ENCODE data around the gene CDC42BPA. TPM values are rescaled to one million over a fixed set of nuclear protein-coding genes. Genes with fewer than 3 reads are reported as not detected.

The CDC42BPA gene
- polyA plus RNA-seq, 3 donors = 0.20 to 0.45 (median 0.39) TPM

DNA sequence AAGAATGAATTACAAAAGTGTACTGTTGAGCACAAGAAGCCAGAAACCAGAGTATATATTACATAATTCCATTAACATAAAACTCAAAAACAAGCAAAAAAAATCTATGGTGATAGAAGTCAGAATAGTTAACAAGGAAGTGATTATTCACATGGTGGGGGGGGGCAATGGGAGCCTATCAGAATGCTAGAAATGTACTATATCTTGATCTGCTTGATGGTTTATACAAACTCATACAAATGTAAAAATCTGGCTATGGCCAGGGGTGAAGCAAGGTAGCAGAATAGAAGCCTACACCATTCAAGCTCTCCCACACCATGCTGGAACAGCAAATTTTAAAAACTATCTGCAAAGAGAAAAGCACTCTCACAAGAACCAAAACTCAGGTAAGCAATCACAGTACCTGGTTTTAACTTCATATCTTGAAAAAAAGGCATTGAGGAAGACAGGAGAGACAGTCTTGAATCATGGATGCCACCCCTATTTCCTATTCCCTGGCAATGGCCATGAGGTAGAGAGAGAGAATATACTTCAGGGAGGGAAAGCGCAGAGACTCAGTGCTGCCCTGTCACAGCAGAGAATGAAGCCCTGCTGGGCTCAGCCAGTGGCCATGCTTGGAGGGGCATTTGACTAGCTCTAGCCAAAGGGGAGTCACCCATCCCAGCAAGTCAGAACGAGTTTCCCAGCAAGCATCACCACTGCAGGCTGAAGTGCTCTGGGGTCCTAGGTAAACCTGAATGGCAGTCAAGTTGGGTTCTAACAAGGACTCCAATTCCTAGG, 73.8 kb downstream of the CDC42BPA start:
- no peaks in the 10 kb centered on the region for H3K36me3 Mint-ChIP-seq
- peaks cover 0 to 1% (median 0%) of the 10 kb centered on the region in 3 donors for H3K27me3 Mint-ChIP-seq (ENCODE audit: low read depth in 3 of 3)
- no peak for DNase-seq
- Histone ChIP-seq H3K4me1 (ENCODE audit: control insufficient read depth in 1 of 2, insufficient read depth in 2 of 2, low read length in 2 of 2) (no peaks in the 10 kb centered on the region), H3K79me2 (ENCODE audit: insufficient read depth, low read length) (no peaks in the 10 kb centered on the region), H3K27ac (ENCODE audit: low read depth in 1 of 2, low read length in 2 of 2) (no peak overlapping the region), H3K27me3 (ENCODE audit: control insufficient read depth in 2 of 2, insufficient read depth in 2 of 2, low read length in 2 of 2) (no peaks in the 10 kb centered on the region), H4K20me1 (ENCODE audit: insufficient read depth, low read length) (no peaks in the 10 kb centered on the region), H3K9me3 (replicated peaks in 1 of 2; ENCODE audit: control insufficient read depth in 1 of 2, insufficient read depth in 1 of 2, low read length in 2 of 2) (peaks cover 0 to 8% of the 10 kb centered on the region in 2 donors), H3K36me3 (replicated peaks in 1 of 2; ENCODE audit: control insufficient read depth in 1 of 2, insufficient read depth in 2 of 2, low read length in 2 of 2) (no peaks in the 10 kb centered on the region), H3K4me2 (replicated peaks; ENCODE audit: extremely low read depth, low read length, poor library complexity, severe bottlenecking) (no peak overlapping the region), H3K4me3 (replicated peaks in 1 of 3; ENCODE audit: low read depth in 2 of 3, low read length in 3 of 3) (no peak overlapping the region), H3K9ac (ENCODE audit: insufficient read depth, low read length, poor library complexity, severe bottlenecking) (no peak overlapping the region), H2AFZ (ENCODE audit: insufficient read depth, low read depth, low read length, poor library complexity, severe bottlenecking) (no peak overlapping the region)
- WGBS (ENCODE audit: insufficient coverage) = 100% methylated on average over 1 of the region's 2 CpGs
- no peaks in the 10 kb centered on the region for H3K4me1 Mint-ChIP-seq
- intact Hi-C loops (cut with micrococcal nuclease) = no loop called here
- H3K27ac Mint-ChIP-seq = no peak overlapping the region
- TF ChIP-seq, protein P1, sequence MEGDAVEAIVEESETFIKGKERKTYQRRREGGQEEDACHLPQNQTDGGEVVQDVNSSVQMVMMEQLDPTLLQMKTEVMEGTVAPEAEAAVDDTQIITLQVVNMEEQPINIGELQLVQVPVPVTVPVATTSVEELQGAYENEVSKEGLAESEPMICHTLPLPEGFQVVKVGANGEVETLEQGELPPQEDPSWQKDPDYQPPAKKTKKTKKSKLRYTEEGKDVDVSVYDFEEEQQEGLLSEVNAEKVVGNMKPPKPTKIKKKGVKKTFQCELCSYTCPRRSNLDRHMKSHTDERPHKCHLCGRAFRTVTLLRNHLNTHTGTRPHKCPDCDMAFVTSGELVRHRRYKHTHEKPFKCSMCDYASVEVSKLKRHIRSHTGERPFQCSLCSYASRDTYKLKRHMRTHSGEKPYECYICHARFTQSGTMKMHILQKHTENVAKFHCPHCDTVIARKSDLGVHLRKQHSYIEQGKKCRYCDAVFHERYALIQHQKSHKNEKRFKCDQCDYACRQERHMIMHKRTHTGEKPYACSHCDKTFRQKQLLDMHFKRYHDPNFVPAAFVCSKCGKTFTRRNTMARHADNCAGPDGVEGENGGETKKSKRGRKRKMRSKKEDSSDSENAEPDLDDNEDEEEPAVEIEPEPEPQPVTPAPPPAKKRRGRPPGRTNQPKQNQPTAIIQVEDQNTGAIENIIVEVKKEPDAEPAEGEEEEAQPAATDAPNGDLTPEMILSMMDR (IDR thresholded peaks at IDR 0.05) = no peak
- H3K4me3 Mint-ChIP-seq = no peak overlapping the region
- H3K9me3 Mint-ChIP-seq = peaks cover 2 to 13% (median 4%) of the 10 kb centered on the region in 7 donors

DNA sequence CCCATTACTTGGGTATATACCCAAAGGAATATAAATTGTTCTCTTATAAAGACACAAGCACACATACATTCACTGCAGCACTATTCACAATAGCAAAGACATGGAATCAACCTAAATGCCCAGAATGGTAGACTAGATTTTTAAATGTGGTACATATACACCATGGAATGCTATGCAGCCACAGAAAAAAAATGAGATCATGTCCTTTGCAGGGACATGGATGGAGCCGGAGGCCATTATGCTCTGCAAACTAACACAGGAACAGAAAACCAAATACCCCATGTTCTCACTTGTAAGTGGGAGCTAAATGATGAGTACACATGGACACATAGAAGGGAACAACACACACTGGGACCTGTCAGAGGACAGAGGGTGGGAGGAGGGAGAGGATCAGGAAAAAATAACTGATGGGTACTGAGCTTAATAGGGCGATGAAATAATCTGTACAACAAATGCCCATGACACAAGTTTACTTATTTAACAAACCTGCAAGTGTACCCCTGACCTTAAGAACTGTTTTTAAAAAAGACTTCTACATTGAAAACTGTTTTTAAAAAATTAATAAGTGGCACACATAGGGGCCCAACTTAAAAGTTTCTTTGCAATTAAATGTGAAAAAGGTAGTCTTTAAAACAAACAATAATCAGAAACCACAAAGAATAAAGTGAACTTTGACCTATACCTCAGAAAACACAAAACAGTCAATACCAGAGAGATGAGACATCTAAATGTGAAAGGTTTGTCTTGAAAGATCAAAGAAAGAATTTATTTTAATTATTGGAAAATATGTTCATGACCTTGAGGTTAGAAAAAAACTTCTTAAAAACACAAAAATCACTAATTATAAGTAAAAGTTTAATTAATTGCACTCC, 75.2 kb downstream of the CDC42BPA start:
- Histone ChIP-seq H3K36me3 (replicated peaks in 1 of 2; ENCODE audit: control insufficient read depth in 1 of 2, insufficient read depth in 2 of 2, low read length in 2 of 2) (no peaks in the 10 kb centered on the region), H3K4me1 (ENCODE audit: control insufficient read depth in 1 of 2, insufficient read depth in 2 of 2, low read length in 2 of 2) (no peaks in the 10 kb centered on the region), H3K4me2 (replicated peaks; ENCODE audit: extremely low read depth, low read length, poor library complexity, severe bottlenecking) (no peak overlapping the region), H3K4me3 (replicated peaks in 1 of 3; ENCODE audit: low read depth in 2 of 3, low read length in 3 of 3) (no peak overlapping the region), H3K79me2 (ENCODE audit: insufficient read depth, low read length) (no peaks in the 10 kb centered on the region), H4K20me1 (ENCODE audit: insufficient read depth, low read length) (no peaks in the 10 kb centered on the region), H3K9me3 (replicated peaks in 1 of 2; ENCODE audit: control insufficient read depth in 1 of 2, insufficient read depth in 1 of 2, low read length in 2 of 2) (peaks cover 0 to 8% of the 10 kb centered on the region in 2 donors), H3K27ac (ENCODE audit: low read depth in 1 of 2, low read length in 2 of 2) (no peak overlapping the region), H2AFZ (ENCODE audit: insufficient read depth, low read depth, low read length, poor library complexity, severe bottlenecking) (no peak overlapping the region), H3K27me3 (ENCODE audit: control insufficient read depth in 2 of 2, insufficient read depth in 2 of 2, low read length in 2 of 2) (no peaks in the 10 kb centered on the region), H3K9ac (ENCODE audit: insufficient read depth, low read length, poor library complexity, severe bottlenecking) (no peak overlapping the region)
- TF ChIP-seq, protein P1 (IDR thresholded peaks at IDR 0.05) = no peak
- H3K27me3 Mint-ChIP-seq (ENCODE audit: low read depth in 3 of 3) = peaks cover 0 to 1% (median 0%) of the 10 kb centered on the region in 3 donors
- WGBS (ENCODE audit: insufficient coverage) = 100% methylated on average over 1 of the region's 2 CpGs
- no peaks in the 10 kb centered on the region for H3K4me1 Mint-ChIP-seq
- intact Hi-C loops (cut with micrococcal nuclease) = no loop called here
- DNase-seq = no peak
- H3K27ac Mint-ChIP-seq = no peak overlapping the region
- no peak overlapping the region for H3K4me3 Mint-ChIP-seq
- peaks cover 2 to 11% (median 4%) of the 10 kb centered on the region in 7 donors for H3K9me3 Mint-ChIP-seq
- no peaks in the 10 kb centered on the region for H3K36me3 Mint-ChIP-seq
